ENCODE data around the gene SCYGR2. TPM values are rescaled to one million over a fixed set of nuclear protein-coding genes. Genes with fewer than 3 reads are reported as not detected.

The SCYGR2 gene
- total and polyA plus RNA-seq, 2 donors (not counting 1 experiment from before 2014, with no cell fraction given), result not detected

DNA sequence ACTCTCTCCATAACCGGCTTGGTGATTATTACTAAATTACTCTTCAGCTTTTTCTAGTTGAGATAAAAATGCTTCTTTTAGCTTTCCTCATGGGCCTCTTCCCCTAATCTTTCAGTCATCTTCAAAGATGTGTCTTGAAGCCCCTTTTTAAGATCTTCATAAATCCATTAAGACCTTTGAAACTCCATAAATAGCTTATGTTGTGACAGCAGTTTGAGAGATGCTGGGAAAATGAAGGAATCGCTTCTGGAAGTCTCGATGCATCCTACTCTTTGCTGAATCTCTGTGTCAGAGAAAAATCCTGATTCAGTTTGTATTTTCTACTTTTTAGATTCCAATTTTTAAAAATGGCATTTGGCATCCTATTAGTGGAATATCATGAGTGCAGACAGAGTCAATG lies 31.6 kb downstream of the SCYGR2 start:
- DNase-seq (no peak), ATAC-seq (ENCODE audit: low read depth) (no peak)
- WGBS (ENCODE audit: insufficient coverage), result no CpG with 5 or more reads among the region's 3 CpGs
- Histone ChIP-seq H3K36me3 (replicated peaks in 1 of 2; ENCODE audit: control extremely low read depth in 1 of 2, control insufficient read depth in 1 of 2, extremely low read depth in 1 of 2, insufficient read depth in 2 of 2, low read length in 1 of 2) (no peaks in the 10 kb centered on the region), H3K79me2 (ENCODE audit: control insufficient read depth, insufficient read depth, low read length) (no peaks in the 10 kb centered on the region), H3K4me2 (replicated peaks; ENCODE audit: low read depth, low read length, poor library complexity, severe bottlenecking) (no peak overlapping the region), H2AFZ (ENCODE audit: insufficient read depth, low read depth, low read length, poor library complexity, severe bottlenecking) (no peak overlapping the region), H3K9ac (ENCODE audit: low read length) (no peak overlapping the region), H3K9me3 (ENCODE audit: control extremely low read depth in 1 of 3, control insufficient read depth in 2 of 3, insufficient read depth in 1 of 3, low read length in 2 of 3) (no peaks in the 10 kb centered on the region), H3K27ac (ENCODE audit: low read length in 2 of 2) (no peak overlapping the region), H3K4me3 (ENCODE audit: control extremely low read depth in 1 of 5, extremely low read depth in 1 of 5, insufficient read depth in 1 of 5, low read depth in 2 of 5, low read length in 4 of 5) (no peak overlapping the region), H4K20me1 (ENCODE audit: control insufficient read depth, insufficient read depth, low read length, poor library complexity, severe bottlenecking) (no peaks in the 10 kb centered on the region), H3K4me1 (ENCODE audit: control insufficient read depth in 2 of 2, insufficient read depth in 2 of 2, low read length in 2 of 2) (no peaks in the 10 kb centered on the region), H3K27me3 (replicated peaks in 1 of 4; ENCODE audit: control extremely low read depth in 1 of 4, control insufficient read depth in 3 of 4, insufficient read depth in 4 of 4, low read length in 3 of 4) (peaks cover 0 to 6% (median 1%) of the 10 kb centered on the region in 4 experiments)
- peaks cover 28% of the 10 kb centered on the region for H3K27me3 Mint-ChIP-seq
- no peak overlapping the region for H3K4me3 Mint-ChIP-seq
- POLR2A ChIA-PET, result no interaction called here
- intact Hi-C loops (cut with micrococcal nuclease), result no loop called here
- TF ChIP-seq EZH2 (IDR thresholded peaks at IDR 0.05; ENCODE audit: borderline replicate concordance, insufficient read depth, low read depth, low read length, poor library complexity, severe bottlenecking), result no peak
- no peak for TF ChIP-seq CTCF (IDR thresholded peaks at IDR 0.05)
- CTCF ChIA-PET, result no interaction called here
- H3K9me3 Mint-ChIP-seq (ENCODE audit: insufficient read depth), result no peaks in the 10 kb centered on the region
- no peaks in the 10 kb centered on the region for H3K4me1 Mint-ChIP-seq
- no peak overlapping the region for H3K27ac Mint-ChIP-seq

- Histone ChIP-seq H3K27ac (ENCODE audit: low read length in 2 of 2) (no peak overlapping the region), H3K36me3 (replicated peaks in 1 of 2; ENCODE audit: control extremely low read depth in 1 of 2, control insufficient read depth in 1 of 2, extremely low read depth in 1 of 2, insufficient read depth in 2 of 2, low read length in 1 of 2) (no peaks in the 10 kb centered on the region), H3K4me3 (ENCODE audit: control extremely low read depth in 1 of 5, extremely low read depth in 1 of 5, insufficient read depth in 1 of 5, low read depth in 2 of 5, low read length in 4 of 5) (no peak overlapping the region), H3K4me1 (ENCODE audit: control insufficient read depth in 2 of 2, insufficient read depth in 2 of 2, low read length in 2 of 2) (no peaks in the 10 kb centered on the region), H3K79me2 (ENCODE audit: control insufficient read depth, insufficient read depth, low read length) (no peaks in the 10 kb centered on the region), H4K20me1 (ENCODE audit: control insufficient read depth, insufficient read depth, low read length, poor library complexity, severe bottlenecking) (no peaks in the 10 kb centered on the region), H2AFZ (ENCODE audit: insufficient read depth, low read depth, low read length, poor library complexity, severe bottlenecking) (no peak overlapping the region), H3K27me3 (replicated peaks in 1 of 4; ENCODE audit: control extremely low read depth in 1 of 4, control insufficient read depth in 3 of 4, insufficient read depth in 4 of 4, low read length in 3 of 4) (peaks cover 0 to 6% (median 0%) of the 10 kb centered on the region in 4 experiments), H3K9ac (ENCODE audit: low read length) (no peak overlapping the region), H3K4me2 (replicated peaks; ENCODE audit: low read depth, low read length, poor library complexity, severe bottlenecking) (no peak overlapping the region), H3K9me3 (ENCODE audit: control extremely low read depth in 1 of 3, control insufficient read depth in 2 of 3, insufficient read depth in 1 of 3, low read length in 2 of 3) (no peaks in the 10 kb centered on the region)
- DNase-seq, result no peak
- no CpG with 5 or more reads among the region's 6 CpGs for WGBS (ENCODE audit: insufficient coverage)
- TF ChIP-seq CTCF (IDR thresholded peaks at IDR 0.05) (no peak), EZH2 (IDR thresholded peaks at IDR 0.05; ENCODE audit: borderline replicate concordance, insufficient read depth, low read depth, low read length, poor library complexity, severe bottlenecking) (no peak)
- ChIA-PET POLR2A (no interaction called here), CTCF (interaction anchor here (1.3 kb wide), 1 partner anchor 25 kb away, joined by 3 read pairs; no protein-coding TSS in a partner anchor)
- Mint-ChIP-seq H3K27ac (no peak overlapping the region), H3K4me1 (no peaks in the 10 kb centered on the region), H3K4me3 (no peak overlapping the region), H3K27me3 (peaks cover 25% of the 10 kb centered on the region), H3K9me3 (ENCODE audit: insufficient read depth) (no peaks in the 10 kb centered on the region)
- no peak for ATAC-seq (ENCODE audit: low read depth)
- intact Hi-C loops (cut with micrococcal nuclease), result no loop called here
Measured at GRCh38 chr2:227632827-227633226, 34.1 kb downstream of the SCYGR2 start.

All from B cell (primary cell).